RWPE2 (cell line): ENCODE measurements around the gene ARFGAP2.
"Not testable (repeated sequence)": the region's sequence is repeated elsewhere in the genome, so short reads cannot be mapped to it uniquely, and the experiment has no call there.

Experiments used
- ATAC-seq: fragments of 200-7000 bp; cut with Tn5 transposase; 3 replicates; pipeline ENCODE4 v1.9.1; 2021; ENCODE audit warnings: low read depth
- DNase-seq: peaks from one replicate; pipeline ENCODE4 v3.0.0-alpha.2; 2020; ENCODE audit warnings: low spot score
- H3K27ac ChIP-seq: fragments of 450-650 bp; 2 replicates; pipeline ENCODE4 v1.5.1; 2017; ENCODE audit warnings: mild to moderate bottlenecking; ENCODE audit not compliant: poor library complexity, severe bottlenecking
- H3K27me3 ChIP-seq: fragments of 250-450 bp; sonication (Bioruptor Pico); 2 replicates; pipeline ENCODE4 v1.5.1; 2021; ENCODE audit warnings: mild to moderate bottlenecking, moderate library complexity; ENCODE audit not compliant: insufficient read depth, poor library complexity, severe bottlenecking
- H3K36me3 ChIP-seq: fragments of 250-450 bp; sonication (Bioruptor Pico); 2 replicates; pipeline ENCODE4 v1.5.1; 2020; ENCODE audit warnings: low read depth, mild to moderate bottlenecking, moderate library complexity
- H3K4me1 ChIP-seq: fragments of 250-450 bp; sonication (Bioruptor Pico); 2 replicates; pipeline ENCODE4 v1.5.1; 2021; ENCODE audit warnings: mild to moderate bottlenecking, moderate library complexity; ENCODE audit not compliant: insufficient read depth, poor library complexity, severe bottlenecking
- H3K4me3 ChIP-seq: fragments of 250-450 bp; sonication (Bioruptor Pico); 2 replicates; pipeline ENCODE4 v1.5.1; 2021; ENCODE audit warnings: mild to moderate bottlenecking, moderate library complexity; ENCODE audit not compliant: severe bottlenecking
- H3K9me3 ChIP-seq: fragments of 250-450 bp; sonication (Bioruptor Pico); 2 replicates; pipeline ENCODE4 v1.5.1; 2021; ENCODE audit warnings: mild to moderate bottlenecking, moderate library complexity; ENCODE audit not compliant: severe bottlenecking
- TF ChIP-seq, protein P1 (sequence below): fragments of 450-650 bp; IDR thresholded peaks from one replicate; pipeline ENCODE4 v1.5.1; 2017; ENCODE audit warnings: mild to moderate bottlenecking, moderate library complexity; ENCODE audit not compliant: poor library complexity, severe bottlenecking

The ARFGAP2 gene

GRCh38 chr11:47201015-47201414 is 24.3 kb upstream of the ARFGAP2 start:
- ATAC-seq, result no peak

GRCh38 chr11:47198161-47198560 is 21.5 kb upstream of the ARFGAP2 start:
- H3K4me3 ChIP-seq, DNase-seq, H3K27ac ChIP-seq, H3K36me3 ChIP-seq, H3K9me3 ChIP-seq, ATAC-seq, H3K27me3 ChIP-seq: not testable (repeated sequence)
- H3K4me1 ChIP-seq, result peaks cover 12% of the 10 kb centered on the region

More at GRCh38 chr11:47201015-47201414, 24.3 kb upstream of the ARFGAP2 start:
- no peak overlapping the region for H3K27ac ChIP-seq
- DNase-seq, result no peak
- H3K36me3 ChIP-seq, result no peaks in the 10 kb centered on the region
- H3K27me3 ChIP-seq, result no peaks in the 10 kb centered on the region
- no peak overlapping the region for H3K4me3 ChIP-seq
- peaks cover 9% of the 10 kb centered on the region for H3K4me1 ChIP-seq
- no peaks in the 10 kb centered on the region for H3K9me3 ChIP-seq
- TF ChIP-seq, protein P1, sequence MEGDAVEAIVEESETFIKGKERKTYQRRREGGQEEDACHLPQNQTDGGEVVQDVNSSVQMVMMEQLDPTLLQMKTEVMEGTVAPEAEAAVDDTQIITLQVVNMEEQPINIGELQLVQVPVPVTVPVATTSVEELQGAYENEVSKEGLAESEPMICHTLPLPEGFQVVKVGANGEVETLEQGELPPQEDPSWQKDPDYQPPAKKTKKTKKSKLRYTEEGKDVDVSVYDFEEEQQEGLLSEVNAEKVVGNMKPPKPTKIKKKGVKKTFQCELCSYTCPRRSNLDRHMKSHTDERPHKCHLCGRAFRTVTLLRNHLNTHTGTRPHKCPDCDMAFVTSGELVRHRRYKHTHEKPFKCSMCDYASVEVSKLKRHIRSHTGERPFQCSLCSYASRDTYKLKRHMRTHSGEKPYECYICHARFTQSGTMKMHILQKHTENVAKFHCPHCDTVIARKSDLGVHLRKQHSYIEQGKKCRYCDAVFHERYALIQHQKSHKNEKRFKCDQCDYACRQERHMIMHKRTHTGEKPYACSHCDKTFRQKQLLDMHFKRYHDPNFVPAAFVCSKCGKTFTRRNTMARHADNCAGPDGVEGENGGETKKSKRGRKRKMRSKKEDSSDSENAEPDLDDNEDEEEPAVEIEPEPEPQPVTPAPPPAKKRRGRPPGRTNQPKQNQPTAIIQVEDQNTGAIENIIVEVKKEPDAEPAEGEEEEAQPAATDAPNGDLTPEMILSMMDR, result no peak

DNA sequence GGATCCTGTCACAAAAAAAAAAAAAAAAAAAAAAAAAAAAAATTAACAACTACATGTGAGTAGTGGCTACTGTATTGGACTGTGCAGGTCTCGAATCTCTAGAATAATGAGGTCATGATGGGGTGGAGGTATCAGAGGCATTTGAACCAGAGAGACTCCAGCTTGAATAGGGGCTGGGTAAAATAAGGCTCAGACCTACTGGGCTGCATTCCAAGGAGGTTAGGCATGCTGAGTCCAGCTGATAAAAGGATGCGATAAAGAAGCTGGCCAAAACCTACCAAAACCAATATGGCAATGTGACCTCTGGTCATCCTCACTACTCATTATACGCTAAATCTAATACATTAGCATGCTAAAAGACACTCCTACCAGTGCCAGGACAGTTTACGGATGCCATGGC is 15.4 kb upstream of the ARFGAP2 start:
- no peak for ATAC-seq
- Histone ChIP-seq H3K4me1 (peaks cover 27% of the 10 kb centered on the region), H3K9me3 (no peaks in the 10 kb centered on the region), H3K36me3 (no peaks in the 10 kb centered on the region), H3K27ac (no peak overlapping the region), H3K4me3 (no peak overlapping the region), H3K27me3 (no peaks in the 10 kb centered on the region)
- TF ChIP-seq, protein P1, result no peak
- no peak for DNase-seq

DNA sequence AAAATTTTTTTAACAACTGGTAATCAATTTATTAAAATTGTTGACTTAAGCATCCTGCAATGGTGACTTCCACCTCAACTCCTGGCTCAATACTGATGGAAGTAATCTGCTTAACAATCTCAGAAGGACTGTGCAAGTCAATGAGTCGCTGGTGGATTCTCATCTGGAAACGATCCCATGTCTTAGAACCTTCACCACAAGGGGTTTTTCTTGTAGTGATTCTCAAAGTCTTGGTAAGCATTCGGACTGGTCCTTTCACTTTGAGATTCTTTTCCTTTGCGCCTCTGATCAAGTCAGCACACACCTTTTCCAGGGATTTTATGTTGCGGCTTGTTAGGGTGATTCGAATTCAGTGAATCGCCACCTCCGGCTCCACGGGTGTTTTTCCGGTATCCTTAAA is 14.5 kb upstream of the ARFGAP2 start:
- not testable (repeated sequence) for ATAC-seq, H3K9me3 ChIP-seq, H3K36me3 ChIP-seq, H3K27ac ChIP-seq, H3K27me3 ChIP-seq, H3K4me3 ChIP-seq, DNase-seq
- peaks cover 27% of the 10 kb centered on the region for H3K4me1 ChIP-seq

DNA sequence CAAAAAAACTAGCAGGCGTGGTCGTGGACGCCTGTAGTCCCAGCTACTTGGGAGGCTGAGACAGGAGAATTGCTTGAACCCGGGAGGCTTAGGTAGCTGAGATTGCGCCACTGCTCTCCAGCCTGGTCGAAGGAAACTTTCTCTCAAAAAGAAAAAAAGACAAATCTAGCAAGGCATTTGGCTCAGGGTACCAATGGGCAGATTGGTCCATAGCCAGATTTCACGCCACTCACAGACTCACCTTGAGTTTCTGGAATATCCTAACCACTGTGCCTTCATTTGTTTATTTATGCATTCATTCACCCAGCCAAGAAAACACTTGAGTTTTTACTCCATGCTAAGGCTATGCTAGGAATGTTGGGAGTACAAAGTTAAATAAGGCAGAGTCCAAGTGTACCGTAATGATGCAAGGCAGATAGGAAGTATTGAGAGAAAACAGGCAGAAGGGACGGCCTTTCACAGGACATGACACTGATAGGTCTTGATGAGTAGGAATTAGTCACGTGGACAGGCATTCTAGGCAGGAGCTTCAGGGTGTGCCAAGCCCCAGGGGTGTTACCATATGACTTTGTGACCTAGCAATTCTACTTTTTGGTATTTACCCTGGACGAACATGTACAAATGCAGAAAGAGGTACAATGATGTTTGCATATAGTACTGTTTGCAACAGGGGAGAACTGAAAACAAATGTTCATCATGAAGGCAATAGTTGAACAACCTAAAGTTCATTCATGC is 12.6 kb upstream of the ARFGAP2 start:
- no peaks in the 10 kb centered on the region for H3K9me3 ChIP-seq
- peaks cover 24% of the 10 kb centered on the region for H3K4me1 ChIP-seq
- H3K4me3 ChIP-seq, result no peak overlapping the region
- TF ChIP-seq, protein P1, result no peak
- no peaks in the 10 kb centered on the region for H3K27me3 ChIP-seq
- peak; percentile 65 for DNase-seq
- peak overlapping the region; percentile 17 for H3K27ac ChIP-seq
- ATAC-seq, result peak; percentile 33
- H3K36me3 ChIP-seq, result no peaks in the 10 kb centered on the region

DNA sequence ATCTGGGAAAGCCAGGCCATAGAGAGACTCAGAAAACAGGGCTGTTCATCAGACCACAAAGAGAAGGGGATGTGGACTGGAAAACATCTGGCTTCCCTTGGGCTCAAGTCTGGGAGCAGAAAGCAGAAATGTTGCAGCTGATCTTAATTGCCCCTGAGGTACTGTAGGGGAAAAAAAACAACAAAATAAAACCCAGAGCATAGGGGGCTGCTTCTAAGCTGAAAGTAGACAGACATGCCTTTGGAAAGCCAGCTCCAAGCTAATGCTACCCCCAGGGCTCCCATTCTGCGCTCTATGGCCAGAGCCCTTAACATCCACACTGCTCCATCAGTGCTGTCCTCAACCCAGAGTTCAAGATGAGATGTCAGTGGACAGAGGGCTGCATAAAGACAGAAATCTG is 11.6 kb upstream of the ARFGAP2 start:
- TF ChIP-seq, protein P1, result no peak
- no peaks in the 10 kb centered on the region for H3K27me3 ChIP-seq
- no peak overlapping the region for H3K4me3 ChIP-seq
- no peak for ATAC-seq
- H3K9me3 ChIP-seq, result no peaks in the 10 kb centered on the region
- H3K4me1 ChIP-seq, result peaks cover 16% of the 10 kb centered on the region
- H3K36me3 ChIP-seq, result no peaks in the 10 kb centered on the region
- no peak overlapping the region for H3K27ac ChIP-seq
- no peak for DNase-seq
